Endothelial cell of umbilical vein (primary cell): ENCODE data around the gene ZBTB21.

ENCODE experiments used
- POLR2AphosphoS5 ChIP-seq: IDR thresholded peaks from 2 replicates; pipeline ENCODE4 v1.6.1; 2012; ENCODE audit warnings: low read depth, mild to moderate bottlenecking, control low read depth, low read length, moderate library complexity; ENCODE audit not compliant: insufficient read depth
- TF ChIP-seq, protein P1 (sequence below), 2 donors: IDR thresholded peaks; 1 replicate in 1 of 2; 2 replicates in 1 of 2; pipeline ENCODE4 v1.5.1; 2011; ENCODE audit warnings: low read length in 2 of 2, mild to moderate bottlenecking in 2 of 2, moderate library complexity in 2 of 2, control low read depth in 1 of 2, inconsistent platforms in 1 of 2, low read depth in 1 of 2; ENCODE audit not compliant: insufficient read depth in 1 of 2; ENCODE audit errors: extremely low read depth in 1 of 2

DNA sequence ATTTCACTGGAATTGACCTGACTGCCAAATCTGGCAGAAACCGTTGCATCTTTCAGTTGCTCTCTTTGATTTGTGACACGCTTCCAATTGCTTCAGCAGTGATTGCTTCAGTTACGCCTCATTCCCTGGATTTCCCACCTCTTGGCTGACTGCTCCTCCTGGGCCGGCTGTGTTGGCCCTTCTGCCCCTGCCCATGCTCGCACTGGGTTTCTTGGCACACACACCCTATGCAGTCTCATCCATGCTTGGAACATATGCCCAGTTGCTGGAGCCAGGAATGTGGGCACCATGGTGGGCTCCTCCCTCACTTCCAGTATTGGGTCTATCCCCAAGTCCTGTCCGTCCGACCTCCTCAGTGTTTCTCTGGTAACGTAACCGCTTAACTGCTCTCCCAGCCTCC is 2.2 kb upstream of the ZBTB21 start:
- no peak for TF ChIP-seq POLR2AphosphoS5
- TF ChIP-seq, protein P1, sequence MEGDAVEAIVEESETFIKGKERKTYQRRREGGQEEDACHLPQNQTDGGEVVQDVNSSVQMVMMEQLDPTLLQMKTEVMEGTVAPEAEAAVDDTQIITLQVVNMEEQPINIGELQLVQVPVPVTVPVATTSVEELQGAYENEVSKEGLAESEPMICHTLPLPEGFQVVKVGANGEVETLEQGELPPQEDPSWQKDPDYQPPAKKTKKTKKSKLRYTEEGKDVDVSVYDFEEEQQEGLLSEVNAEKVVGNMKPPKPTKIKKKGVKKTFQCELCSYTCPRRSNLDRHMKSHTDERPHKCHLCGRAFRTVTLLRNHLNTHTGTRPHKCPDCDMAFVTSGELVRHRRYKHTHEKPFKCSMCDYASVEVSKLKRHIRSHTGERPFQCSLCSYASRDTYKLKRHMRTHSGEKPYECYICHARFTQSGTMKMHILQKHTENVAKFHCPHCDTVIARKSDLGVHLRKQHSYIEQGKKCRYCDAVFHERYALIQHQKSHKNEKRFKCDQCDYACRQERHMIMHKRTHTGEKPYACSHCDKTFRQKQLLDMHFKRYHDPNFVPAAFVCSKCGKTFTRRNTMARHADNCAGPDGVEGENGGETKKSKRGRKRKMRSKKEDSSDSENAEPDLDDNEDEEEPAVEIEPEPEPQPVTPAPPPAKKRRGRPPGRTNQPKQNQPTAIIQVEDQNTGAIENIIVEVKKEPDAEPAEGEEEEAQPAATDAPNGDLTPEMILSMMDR (IDR thresholded peaks at IDR 0.05; ENCODE audit: extremely low read depth in 1 of 2, insufficient read depth in 1 of 2, low read depth in 1 of 2, low read length in 2 of 2) = no peak
